Astrocyte of the hippocampus (primary cell): ENCODE data around the gene ATPAF1.

Experiments
- DNase-seq: peaks from one replicate; pipeline ENCODE4 v3.0.0; 2011; ENCODE audit warnings: low read depth, low spot score

ATPAF1 gene

GRCh38 chr1:46650491-46650890 lies 17.7 kb downstream of the ATPAF1 start:
- DNase-seq = no peak

GRCh38 chr1:46649764-46650163 lies 18.4 kb downstream of the ATPAF1 start:
- no peak for DNase-seq

- DNase-seq = no peak
These were observed 20.6 kb downstream of the ATPAF1 start for GRCh38 chr1:46647611-46648010.

DNA sequence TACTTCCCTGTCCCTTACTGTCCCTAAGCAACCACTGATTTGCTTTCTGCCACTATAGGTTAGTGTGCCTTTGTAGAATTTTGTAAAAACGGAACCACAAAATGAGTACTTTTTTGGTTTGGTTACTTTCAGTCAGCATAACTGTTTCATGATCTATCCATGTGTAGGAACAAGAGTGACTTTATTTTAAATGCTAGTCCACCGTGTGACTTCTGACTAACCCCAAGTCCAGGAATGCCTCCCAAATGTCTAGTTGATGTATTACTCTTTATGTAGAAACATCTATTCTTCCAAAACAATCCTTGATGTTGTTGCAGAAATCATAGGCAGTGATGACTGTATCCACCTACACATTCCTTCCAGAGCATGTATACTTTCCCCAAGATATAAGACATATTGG lies 21.3 kb downstream of the ATPAF1 start:
- no peak for DNase-seq

DNA sequence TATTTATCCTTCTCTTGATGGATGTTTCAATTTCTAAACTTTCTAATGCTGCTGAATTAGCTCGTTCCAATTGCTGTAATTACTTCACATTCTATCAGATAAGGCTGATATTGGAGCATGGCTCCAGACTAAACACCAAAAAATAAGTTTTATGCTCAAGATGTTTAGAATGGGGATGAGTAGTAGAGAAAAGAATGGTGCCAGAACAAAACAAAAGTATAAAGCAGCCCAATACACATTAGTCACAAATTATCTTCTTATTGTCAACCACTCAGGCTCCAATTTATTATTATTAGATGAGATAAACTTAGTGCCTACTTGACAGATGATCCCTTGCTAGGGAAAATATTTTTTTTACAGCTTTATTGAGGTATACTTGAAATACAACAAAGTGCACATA lies 21.8 kb downstream of the ATPAF1 start:
- no peak for DNase-seq

- no peak for DNase-seq
These were observed 22.3 kb downstream of the ATPAF1 start for GRCh38 chr1:46645815-46646214.

GRCh38 chr1:46643368-46643775 lies 24.8 kb downstream of the ATPAF1 start:
- DNase-seq = peak; percentile 93

- no peak for DNase-seq
These were observed 26.0 kb downstream of the ATPAF1 start for GRCh38 chr1:46642115-46642680.

DNA sequence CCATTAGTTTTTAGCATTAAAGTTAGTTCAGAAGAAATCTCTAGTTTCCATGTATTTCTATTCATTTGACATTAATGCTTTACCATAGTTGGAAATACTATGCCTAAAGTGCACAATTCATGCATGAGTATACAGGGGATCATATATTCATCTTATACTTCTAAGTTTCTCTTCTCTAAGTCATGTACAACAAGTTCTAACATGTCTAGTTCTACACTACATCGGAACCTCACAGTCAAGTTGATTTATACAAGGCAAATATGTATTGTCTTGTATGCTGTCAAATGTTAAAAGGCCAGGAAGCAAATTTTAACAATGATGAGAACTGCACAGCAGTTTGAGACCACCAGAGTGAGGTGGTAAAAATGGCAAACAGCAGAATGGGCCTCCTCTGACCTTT lies 28.6 kb downstream of the ATPAF1 start:
- no peak for DNase-seq

- no peak for DNase-seq
These were observed 29.2 kb downstream of the ATPAF1 start for GRCh38 chr1:46638921-46639320.

DNA sequence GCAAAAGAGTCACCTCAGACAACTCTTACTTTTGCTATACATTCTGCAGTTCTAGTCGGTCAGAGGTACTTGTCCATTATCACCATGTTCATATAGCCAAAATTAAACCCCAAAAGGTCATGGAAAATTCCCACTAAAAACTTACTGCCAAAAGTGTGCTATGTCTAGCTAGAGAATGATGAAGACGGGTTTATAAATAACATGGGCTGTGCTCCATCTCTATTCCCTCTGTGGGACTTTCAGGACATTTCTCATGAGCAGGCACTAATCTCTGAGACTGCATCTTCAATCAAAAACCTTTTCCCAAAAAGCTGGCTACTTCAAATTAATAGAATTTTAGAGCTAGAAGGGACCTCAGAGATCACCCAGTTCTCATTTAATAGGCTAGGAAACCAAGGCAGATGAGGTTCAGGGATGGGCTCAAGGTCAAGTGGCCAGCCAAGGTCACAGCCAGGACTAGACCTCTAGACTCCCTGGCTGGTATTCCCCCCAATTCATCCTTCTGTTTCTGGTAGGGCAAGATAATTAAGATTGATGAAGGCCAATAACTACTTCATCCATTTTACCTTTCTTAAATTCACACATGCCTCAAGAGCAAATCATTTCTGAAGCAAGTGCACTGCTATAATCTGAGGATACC lies 30.6 kb downstream of the ATPAF1 start:
- no peak for DNase-seq

GRCh38 chr1:46635205-46635604 lies 33.0 kb downstream of the ATPAF1 start:
- no peak for DNase-seq

GRCh38 chr1:46630719-46631118 lies 37.4 kb downstream of the ATPAF1 start:
- DNase-seq = no peak

GRCh38 chr1:46623743-46624644 lies 44.2 kb downstream of the ATPAF1 start:
- DNase-seq = no peak

- DNase-seq = no peak
These were observed 45.8 kb downstream of the ATPAF1 start for GRCh38 chr1:46622344-46622743.

GRCh38 chr1:46621930-46622329 lies 46.2 kb downstream of the ATPAF1 start:
- DNase-seq = no peak

- DNase-seq = no peak
These were observed 48.4 kb downstream of the ATPAF1 start for GRCh38 chr1:46619656-46620258.

- DNase-seq = no peak
These were observed 49.3 kb downstream of the ATPAF1 start for GRCh38 chr1:46618754-46619415.

DNA sequence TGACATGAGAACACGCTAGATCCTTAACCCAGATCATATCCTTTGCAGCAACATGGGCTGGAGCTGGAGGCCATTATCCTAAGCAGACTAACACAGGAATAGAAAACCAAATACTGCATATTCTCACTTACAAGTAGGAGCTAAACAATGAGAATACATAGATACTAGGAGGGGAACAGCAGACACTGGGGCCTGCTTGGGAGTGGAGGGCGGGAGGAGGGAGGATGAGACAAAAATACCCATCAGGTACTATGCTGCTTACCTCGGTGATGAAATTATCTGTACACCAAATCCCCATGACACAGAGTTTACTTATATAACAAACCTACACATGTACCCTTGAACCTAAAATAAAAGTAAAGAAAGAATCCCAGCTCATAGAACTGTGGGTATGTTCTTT lies 50.3 kb downstream of the ATPAF1 start:
- no peak for DNase-seq

- no peak for DNase-seq
These were observed 50.9 kb downstream of the ATPAF1 start for GRCh38 chr1:46617108-46617800.
